Stimulated activated CD8-positive, alpha-beta memory T cell treated with anti-CD3 and anti-CD28 coated beads, Interleukin-4, amount 100 ng/mL, for 48 hours (primary cell): ENCODE results near the gene SIRPB2.
A peak's percentile ranks its signal among the peaks of the same experiment; 100 is the strongest.

Experiments used
- DNase-seq: peaks from one replicate; pipeline ENCODE4 v3.0.0-alpha.2; 2020

SIRPB2 gene

DNA sequence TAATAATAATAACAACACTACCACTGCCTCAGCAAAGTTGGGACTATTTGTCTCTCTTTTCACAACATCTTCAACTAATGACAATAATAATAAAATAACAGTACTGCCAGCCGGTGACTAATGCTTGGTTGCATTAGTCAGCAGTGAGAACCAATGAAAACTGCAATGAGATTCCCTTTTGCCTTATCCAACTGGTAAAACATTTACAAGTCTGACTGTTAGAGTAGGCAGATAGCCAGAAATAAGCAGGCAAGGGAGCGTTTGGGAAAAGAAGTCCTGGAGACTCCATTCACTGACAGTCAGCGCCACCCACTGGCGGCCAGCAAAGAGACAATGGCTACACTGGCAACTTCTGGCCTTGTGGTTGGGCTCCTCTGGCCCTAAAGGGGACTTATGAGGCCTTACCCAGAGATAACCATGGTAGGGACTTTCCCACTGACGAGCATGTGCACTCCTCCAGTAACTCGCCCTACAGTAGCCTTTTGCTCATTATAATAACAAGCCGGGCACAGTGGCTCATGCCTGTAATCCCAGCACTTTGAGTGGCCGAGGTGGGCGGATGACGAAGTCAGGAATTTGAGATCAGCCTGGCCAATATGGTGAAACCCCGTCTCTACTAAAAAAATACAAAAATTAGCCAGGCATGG, 21.2 kb downstream of the SIRPB2 start:
- peak; percentile 45 for DNase-seq

DNA sequence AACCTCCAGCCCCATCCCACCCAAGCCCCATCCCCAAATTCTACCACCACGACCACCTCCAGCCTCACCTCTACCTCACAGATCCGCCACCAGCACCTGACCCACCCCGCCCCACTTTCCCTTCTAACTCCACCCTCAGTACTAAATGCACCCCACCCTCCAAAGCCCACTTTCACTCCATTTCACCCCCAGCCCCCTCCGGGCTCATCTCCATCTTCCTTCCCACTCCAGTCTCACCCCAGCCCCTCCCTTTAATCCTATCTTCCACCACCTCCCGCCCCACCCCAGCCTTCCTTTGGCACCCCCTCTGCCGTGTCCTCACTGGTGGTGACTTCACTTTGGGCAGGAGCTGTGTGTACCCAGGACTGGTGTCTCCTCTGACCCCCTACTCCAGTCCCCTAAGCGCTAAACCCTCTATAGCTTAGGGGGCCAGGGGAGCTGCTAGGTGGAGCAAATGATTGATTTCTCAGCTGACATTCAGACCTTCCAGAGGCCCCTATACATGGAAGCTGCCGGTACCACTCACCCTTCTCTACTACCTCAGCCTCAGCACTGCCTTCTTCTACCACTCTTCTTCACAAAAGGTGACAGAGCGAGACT, 21.8 kb downstream of the SIRPB2 start:
- no peak for DNase-seq

DNA sequence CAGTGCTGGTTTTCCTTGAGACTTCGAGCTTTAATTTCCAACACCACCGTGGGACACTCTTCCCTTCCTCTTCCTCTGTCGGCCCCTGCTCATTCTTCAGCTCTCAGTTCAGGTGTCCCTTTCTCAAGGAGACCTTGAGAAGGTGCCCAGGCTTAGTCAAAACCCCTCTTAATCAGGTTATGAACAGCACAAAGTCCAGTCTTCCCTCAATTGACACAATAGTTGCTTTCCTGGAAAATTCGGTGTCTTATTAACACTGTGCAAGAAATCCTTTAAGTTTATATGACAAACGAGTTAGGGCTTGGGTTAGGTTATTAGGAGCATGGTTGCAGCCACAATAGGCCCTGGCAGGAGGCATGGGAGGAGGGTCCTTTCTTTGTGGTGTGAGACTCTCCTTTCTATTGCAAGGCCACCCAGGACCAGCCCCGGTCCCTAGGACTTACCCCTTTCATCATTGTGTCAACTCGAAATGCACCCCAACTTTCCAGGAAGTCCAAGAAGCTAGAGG, 23.0 kb downstream of the SIRPB2 start:
- no peak for DNase-seq

DNA sequence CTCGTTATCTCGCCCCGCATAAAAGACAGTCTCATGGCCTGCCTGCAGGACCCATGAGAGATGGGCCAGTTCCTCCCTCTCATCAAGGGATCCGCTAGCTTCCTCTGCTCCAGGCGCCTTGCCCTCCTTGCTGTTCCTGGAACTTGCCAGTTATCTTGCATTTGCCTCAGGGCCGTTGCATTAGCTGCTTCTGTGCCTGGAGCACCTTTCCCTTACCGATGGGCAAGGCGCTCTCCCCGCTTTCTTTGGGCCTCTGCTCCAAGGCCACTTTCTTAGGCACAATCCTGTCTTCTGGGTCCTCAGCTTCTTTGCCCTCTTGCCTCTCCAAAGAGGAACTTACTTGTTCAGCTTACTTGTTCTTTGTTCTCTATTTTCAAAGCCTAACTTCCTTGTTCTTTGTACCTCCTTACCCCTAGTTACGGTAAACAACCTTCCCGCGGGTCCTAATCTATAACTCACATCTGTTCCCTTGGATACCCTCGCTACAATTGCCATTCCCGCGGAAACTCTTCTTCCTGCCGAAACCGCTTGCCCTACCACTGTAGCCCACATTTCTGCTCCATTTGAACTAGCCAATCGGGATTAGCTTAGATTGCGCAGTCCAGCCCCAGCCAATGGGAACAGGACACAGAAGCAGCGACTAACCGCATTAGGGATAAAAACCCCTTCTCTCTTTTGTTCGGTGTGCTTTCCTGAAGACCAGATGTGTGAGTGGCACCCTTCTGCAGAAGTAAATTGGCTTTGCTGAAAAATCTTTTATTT, 23.7 kb downstream of the SIRPB2 start:
- DNase-seq, result no peak

DNA sequence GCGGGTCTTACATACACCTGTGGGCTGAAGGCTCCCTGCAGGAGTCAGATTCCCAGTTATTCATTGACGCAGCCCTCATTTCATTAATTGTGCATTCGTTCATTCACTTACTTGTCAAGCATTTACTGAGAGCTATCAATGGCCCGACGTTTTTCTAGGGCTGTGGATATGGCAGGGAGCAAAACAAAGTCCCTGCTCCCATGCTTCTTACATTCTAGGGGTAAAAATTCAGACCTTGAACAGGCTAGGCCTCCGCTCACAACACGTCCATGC, 24.2 kb downstream of the SIRPB2 start:
- DNase-seq, result no peak

DNA sequence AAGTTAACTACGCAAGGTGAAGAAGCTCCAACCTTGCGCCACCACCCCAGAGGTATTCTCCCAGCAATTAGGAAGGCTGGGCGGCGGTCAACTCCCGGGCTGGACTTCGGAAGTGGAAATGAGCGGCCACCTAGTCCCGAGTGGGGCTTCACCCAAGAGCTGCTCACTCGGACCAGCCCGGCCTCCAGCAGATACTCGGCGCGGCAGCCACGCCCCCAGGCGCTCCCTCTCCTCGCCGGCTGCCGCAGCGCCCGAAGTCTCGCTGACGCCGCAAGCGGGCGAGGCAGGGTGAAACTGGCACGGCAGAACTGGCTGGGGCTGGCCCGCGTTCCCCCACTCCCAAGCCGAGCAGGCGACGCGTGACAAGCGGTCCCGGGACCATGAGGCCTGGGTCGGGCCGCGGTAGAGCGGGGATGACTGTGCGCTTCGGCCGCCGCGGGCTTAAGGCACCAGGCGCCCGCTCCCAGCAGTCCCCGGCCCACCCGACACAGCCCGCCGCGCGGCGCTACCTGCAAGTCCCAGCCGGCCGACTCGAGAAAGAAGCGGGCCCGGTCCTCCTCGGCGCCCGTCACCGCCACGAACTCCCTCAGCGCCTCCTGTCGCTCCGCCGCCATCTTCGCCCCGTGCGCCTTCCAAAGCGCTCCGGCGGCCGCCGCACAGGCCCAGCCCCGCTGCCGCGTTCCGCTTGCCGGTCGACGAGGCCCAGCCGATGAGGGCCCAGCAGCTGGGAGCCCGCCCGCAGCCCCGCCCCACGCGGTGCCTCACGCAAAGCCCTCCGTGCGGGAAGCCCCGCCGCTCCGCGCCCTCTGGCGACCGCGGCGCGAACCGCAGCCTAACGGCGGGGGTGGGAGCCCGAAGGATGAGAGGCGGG, 24.8 kb downstream of the SIRPB2 start, which contains the start of gene NSFL1C:
Gene NSFL1C, minus strand, starts transcription at position 639 of the 871 bp plus-strand sequence. Its CDS starts 25 bp downstream, at position 614.
- DNase-seq, result peak; percentile 97

DNA sequence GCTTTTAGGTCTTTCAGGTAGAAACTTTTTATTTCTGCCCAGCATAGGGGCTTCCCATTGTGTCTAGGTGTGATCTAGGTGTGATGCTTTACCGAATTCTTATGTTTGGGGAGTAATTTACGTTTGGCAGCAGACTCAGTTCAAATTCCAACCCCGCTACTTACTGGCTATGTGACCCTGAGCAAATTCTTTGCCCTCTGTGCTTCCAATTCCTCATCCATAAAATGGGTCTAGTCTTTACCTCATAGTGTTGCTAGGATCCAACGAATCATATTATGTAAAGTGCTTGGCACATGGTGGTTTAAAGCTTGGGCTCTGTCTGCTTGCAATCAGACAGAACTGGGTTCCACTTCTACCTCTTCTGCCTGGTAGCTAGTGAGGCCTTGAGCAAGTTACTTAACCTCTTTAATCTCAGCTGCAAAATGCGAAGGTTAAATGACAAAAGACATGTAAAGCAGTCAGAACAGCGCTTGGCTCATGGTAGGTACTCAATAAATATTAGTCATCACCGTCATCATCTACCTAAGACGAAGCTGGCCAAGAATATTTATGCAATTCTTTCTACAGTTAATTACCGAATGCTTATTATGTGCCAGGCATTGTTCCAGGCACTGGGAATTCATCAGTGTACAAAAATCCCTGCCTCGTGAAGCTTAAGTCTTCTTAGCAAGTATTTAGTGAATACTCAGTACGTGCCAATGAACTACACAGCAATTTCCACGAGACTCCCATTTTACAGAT, 25.6 kb downstream of the SIRPB2 start:
- no peak for DNase-seq

DNA sequence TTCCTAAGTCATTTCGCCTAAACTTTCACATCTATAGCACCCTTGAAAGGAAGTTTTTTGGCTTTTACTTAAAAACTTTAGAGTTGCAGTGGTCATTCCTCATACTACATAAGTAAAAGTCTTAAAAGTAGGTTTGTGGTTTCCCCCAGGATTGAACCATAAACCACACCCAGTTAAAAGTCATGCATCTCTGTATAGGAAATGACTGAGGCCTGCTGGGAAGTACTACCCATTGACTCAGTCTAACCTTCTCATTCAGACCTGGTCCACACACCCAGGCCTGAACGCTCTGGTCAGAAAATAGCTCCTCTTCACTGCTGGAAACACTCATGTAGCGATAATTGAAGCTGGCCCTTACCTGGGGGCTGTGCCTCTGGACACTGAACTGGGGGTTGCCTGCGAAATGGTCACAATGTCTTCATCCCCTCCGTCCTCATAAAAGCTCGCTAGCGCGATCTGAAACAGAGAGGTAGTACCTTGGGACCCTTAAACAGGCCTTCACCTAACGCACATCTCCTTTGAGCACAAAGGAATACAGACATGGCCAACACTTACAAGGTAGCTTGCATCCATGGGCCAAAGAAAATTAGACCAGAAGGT, 27.1 kb downstream of the SIRPB2 start:
- DNase-seq, result no peak

DNA sequence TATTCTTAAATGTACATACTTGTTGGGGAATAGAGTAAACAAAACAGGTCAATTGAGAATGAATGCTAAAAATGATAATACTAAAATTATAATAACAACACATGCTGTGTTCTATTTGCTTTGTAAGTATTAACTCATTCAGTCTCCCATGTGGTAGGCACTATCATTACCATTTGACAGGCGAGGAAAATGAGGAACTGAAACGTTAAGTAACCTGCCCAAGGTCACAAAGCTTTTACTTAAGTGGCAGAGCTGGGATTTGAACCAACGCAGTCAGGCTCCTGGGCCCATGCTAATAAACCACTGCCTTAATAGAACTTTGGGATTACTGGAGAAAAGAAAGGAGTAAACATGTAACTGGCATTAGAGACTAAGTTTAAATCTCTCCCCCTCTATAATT, 28.4 kb downstream of the SIRPB2 start:
- no peak for DNase-seq

DNA sequence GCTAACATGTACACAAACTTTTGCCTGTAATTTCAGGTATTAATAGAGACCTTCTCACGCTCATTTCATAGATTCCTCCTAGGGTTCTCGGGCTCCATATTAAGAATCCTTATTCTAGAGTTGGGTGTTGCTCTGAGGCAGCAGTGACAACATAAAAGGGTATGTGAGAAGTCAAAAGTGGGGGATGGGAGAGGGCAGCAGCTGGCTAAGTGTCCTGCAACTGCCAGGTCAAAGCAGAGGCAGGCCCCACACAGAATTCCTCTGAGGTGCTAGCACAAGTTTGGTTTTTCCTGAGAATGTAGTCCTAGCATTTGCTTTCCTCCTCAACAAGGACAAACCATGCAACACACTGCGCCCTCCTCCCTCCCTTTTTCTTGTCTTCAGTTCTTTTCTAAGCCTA, 29.2 kb downstream of the SIRPB2 start:
- DNase-seq, result no peak

DNA sequence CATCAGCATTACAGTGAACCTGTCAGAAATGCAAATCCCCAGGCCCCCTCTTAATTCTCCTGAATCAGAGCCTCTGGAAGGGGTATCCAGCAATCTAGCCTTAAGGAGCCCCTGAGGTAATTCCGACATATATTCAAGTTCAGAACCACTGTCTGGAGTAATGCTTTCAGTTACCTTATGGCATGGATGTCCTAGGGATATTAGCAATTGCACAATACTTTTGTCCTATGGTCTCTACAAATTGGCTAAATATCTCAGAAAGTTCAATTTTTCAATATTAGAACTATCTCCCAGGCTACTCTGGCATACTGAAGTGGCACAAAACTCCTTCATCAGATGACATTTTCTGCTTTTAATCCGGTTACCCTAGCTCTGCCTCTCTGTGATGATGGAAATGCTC, 30.9 kb downstream of the SIRPB2 start:
- DNase-seq, result no peak

DNA sequence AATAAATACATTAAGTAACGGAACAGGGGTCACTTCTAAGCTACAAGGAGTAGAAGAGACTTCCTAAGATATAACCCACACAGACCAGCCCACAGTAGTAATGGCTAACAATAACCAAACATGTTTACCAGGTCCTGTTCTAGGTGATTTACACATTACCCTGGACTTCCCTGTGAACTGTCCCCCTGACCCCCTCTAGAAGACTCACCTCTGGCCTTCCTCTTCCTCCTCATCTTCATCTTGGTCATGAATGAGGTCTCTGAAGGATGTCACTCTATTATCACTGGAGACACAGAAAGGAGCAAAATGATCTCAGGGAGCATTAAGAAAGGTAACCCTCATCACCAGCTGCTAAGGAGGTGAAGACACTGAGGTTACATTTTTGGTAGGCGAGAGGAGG, 33.2 kb downstream of the SIRPB2 start:
- DNase-seq, result no peak

DNA sequence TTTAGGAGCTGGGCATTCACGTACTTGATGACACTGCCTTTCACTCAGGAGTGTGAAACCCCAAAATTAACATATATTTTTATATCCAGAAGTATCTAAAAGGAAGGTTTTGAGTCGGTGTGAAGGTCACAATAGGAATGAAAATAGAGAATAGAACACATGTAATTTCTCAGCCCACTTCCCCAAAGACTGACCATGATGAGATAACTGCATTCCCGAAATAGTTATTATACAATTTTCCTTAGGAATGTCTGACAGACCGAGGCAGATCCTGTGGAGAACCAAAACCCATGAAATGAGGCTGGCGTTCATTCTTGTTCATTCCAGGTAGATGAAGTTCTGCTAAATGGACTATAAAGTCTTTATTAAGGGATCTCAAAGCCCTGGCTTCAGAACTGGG, 34.9 kb downstream of the SIRPB2 start:
- no peak for DNase-seq

DNA sequence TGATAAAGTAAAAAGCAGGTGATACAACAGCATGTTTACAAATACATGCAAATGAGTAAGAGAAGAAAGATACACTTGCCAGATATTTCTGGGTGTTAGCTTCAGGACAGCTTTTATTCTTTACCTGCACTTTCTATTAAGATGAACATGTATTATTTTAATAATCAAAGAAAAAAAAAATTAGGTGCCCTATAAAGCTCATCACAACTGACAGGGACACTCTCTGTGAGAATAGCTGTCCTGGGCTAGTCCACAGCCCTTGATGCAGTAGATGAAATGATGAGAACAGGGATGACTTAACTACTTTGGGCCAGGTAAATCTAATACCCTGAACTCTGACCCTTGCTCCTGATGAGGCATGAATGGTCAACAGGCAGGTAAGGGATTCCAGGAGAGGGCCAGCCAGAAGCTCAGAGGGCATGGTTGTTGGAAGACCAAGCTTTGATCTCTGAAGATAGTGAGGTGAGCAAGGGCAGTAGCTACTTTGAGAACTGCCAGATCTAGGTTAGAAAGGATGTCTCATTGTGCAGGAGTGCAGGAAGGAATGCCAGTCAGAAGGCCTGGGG, 40.2 kb downstream of the SIRPB2 start:
- no peak for DNase-seq

DNA sequence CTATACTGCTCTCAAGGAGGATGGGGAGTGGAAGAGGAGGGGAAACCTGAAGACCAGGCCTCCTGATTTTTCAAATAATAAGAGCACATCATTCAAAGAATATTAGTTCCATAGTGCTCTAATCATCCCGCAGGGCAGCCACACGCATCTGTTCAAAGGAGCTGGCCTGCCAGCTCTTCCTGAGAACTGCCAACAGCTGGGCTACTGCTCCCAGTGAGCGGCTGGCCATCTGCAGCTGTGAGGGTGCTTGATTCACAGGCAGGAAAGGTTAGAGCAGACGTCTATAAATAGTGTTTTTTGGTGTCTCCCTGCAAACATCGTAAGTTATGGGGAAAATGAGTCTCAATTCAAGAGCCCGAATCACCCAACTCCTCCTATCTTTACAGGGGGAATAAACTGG, 41.9 kb downstream of the SIRPB2 start:
- no peak for DNase-seq

DNA sequence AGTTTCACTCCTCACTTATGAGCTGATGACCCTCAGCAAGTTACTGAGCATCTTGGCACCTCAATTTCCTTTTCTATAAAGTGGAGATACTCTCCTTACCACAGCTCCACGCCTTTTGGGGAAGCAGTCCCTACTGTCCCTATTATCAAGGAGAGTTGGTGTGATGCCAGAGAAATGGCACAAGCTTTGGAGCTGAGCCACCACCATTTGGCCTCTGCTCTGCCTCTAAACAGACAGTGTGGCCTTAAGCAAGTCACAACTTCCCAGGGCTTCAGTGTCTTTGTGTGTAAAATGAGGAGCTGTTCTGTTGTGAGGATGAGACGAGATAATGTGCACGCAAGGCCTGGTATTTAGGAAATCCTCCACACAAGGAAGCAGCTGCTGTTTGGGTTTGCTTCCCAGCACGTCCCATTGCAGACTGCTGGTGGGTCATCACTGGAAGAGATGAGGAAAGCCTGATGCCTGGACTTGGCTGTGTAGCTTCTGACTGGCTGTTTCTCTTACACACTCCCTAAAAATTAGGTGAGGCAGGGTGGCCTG, 43.1 kb downstream of the SIRPB2 start:
- DNase-seq, result no peak

DNA sequence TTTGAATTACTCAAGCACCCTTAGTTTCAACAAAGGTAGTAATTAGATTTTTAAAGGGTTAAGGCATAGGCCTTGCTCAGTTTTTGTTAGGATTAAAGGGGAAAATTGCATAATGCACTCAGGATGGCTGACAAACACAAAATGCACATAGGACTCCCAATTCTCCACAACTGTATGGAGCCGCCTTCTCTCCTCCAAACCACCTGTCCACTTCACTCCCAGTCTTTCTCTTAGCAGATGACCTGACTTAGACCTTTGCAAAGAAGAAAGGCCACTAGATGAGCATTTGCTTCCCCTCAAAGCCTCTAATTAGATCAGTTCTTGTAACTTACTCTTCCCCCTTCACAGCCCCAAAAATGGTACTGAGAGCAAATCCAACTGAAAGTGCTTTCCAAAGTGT, 44.7 kb downstream of the SIRPB2 start:
- DNase-seq, result no peak

DNA sequence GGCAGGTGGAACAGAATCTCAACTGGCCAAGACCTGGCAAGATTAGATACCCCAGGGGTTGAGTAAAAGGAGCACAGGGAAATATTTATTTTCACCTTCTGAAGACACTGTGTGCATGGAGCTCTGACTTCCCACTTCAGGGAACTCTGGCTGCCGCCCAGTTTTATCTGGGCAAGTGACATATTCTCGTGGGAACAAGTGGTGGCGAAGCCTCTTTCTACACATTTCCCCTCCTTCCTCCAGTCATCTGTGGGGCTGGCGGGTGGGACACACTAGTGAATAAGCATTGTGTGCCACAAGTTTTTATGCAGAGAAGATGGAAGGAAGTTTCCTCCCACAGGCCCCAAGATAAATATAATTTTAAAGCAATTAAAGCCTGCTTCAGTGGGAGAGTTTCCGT, 48.1 kb downstream of the SIRPB2 start:
- no peak for DNase-seq

DNA sequence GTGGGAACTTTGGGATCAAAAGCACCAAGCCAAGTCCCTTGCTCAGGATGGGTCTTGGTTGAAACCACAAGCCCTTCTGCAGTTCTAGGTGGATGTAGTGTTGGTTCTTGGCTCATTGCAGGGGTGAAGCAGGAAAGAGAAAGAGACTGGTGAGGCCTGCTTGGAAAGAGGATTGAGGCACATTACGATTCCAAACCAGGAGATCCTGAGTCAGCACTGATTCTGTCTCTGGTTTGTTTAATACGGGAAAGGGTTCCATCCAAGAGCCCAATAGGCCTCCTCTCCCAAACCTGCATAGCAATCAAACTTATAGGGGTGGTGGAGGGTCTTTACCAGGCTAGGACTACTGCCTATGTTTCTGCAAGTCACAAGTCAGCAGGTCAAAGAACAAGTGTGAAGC, 48.9 kb downstream of the SIRPB2 start:
- DNase-seq, result no peak

DNA sequence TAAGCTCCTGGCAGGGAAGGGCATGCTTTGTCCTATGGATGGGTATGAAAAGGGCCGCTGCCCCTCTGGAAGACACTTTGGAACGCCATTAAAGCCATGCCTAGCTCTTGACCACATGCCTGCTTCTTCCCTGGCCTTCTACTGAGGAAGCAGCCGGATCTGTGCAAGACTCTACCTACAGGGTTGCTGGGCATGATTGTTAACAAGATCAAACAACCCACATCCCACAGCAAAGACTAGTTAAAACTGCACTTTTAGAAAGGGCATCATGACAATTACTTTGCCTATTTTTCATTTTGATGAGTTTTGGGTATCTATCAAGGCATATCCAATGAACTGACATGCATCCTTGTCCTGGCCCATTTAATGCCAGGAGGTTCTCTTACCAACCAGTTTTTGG, 50.1 kb downstream of the SIRPB2 start:
- no peak for DNase-seq

DNA sequence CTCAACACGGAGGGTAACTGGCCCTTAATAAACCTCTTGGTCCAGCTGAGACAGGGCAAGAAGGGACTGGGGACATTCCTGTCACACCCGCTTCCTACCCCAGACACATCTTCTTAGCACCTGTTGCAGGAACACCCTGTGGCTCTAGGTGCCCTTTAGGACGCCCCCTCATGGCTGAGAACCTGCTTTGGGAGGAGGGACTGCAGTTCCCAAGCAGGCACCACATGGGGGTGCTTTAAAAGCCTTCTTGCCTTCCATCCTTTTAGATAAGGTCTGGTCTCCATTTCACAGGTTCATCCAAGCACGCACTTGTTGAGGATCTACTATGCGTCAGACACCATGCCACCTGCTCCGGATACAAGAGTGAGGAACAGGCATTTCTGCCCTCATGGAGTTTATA, 51.2 kb downstream of the SIRPB2 start:
- no peak for DNase-seq

DNA sequence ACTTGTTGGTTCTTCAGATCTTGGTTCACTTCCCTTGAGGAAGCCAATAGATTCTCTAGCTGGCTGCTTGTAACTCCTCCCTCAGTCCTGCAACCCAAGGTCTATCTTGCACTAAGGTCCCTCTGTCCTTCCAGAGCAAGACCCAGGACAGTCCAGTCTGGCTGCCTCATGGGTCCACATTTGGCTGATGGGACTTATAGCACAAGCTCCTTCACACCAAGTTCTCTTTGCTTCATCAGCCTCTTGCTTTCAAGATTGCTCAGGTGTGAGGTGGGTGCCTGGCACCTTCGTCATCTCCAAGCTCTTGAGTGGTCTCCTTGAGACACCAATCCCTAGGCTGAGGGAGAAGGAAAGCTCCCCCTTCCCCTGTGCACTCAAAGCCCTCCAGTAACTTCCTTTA, 52.9 kb downstream of the SIRPB2 start:
- DNase-seq, result no peak
